HepG2 (cell line): Measurements from ENCODE around the gene HMCN2. TPM values are rescaled to one million over a fixed set of nuclear protein-coding genes. Genes with fewer than 3 reads are reported as not detected.

ENCODE experiments used
- ARID2 ChIP-seq: sonication (generic); formaldehyde crosslinking; IDR thresholded peaks from 2 replicates; pipeline ENCODE4 v1.8.1; 2022; ENCODE audit warnings: mild to moderate bottlenecking, missing genetic modification reagents, borderline replicate concordance
- ARNT ChIP-seq: fragments of 450-650 bp; IDR thresholded peaks from 2 replicates; pipeline ENCODE4 v1.6.1; 2017
- BCL6 ChIP-seq: IDR thresholded peaks from 2 replicates; pipeline ENCODE4 v1.6.1; 2016; ENCODE audit warnings: missing genetic modification reagents, missing compliant biosample characterization
- CENPX ChIP-seq: sonication (generic); formaldehyde crosslinking; IDR thresholded peaks from 2 replicates; pipeline ENCODE4 v1.9.0; 2021; ENCODE audit warnings: mild to moderate bottlenecking, missing genetic modification reagents, moderate library complexity
- ESRRA ChIP-seq: sonication (generic); formaldehyde crosslinking; IDR thresholded peaks from 2 replicates; pipeline ENCODE4 v1.5.1; 2020; ENCODE audit warnings: mild to moderate bottlenecking, low read depth, missing genetic modification reagents
- FLYWCH1 ChIP-seq: sonication (generic); formaldehyde crosslinking; IDR thresholded peaks from 2 replicates; pipeline ENCODE4 v1.8.1; 2023; ENCODE audit warnings: mild to moderate bottlenecking, missing genetic modification reagents
- FOXM1 ChIP-seq: sonication (generic); formaldehyde crosslinking; IDR thresholded peaks from 2 replicates; pipeline ENCODE4 v1.5.0; 2020; ENCODE audit warnings: missing genetic modification reagents
- HNF1B ChIP-seq: sonication (generic); formaldehyde crosslinking; IDR thresholded peaks from 2 replicates; pipeline ENCODE4 v1.5.1; 2020; ENCODE audit warnings: mild to moderate bottlenecking, moderate library complexity, missing genetic modification reagents
- KLF16 ChIP-seq, 2 experiments: sonication (generic) in 1 of 2; formaldehyde crosslinking in 1 of 2; IDR thresholded peaks; 2 replicates each; pipeline versions ENCODE4 v1.6.1 to v1.8.0; 2016 to 2023; ENCODE audit warnings: missing genetic modification reagents in 2 of 2, missing compliant biosample characterization in 1 of 2
- KMT2A ChIP-seq: sonication (generic); formaldehyde crosslinking; IDR thresholded peaks from 2 replicates; pipeline ENCODE4 v1.4.0; 2020; ENCODE audit warnings: missing genetic modification reagents
- PITX1 ChIP-seq: sonication (generic); formaldehyde crosslinking; IDR thresholded peaks from 2 replicates; pipeline ENCODE4 v1.5.1; 2020; ENCODE audit warnings: mild to moderate bottlenecking, missing genetic modification reagents
- REPIN1 ChIP-seq: sonication (generic); formaldehyde crosslinking; IDR thresholded peaks from 2 replicates; pipeline ENCODE4 v1.8.0; 2022; ENCODE audit warnings: missing genetic modification reagents, low read depth, mild to moderate bottlenecking, borderline replicate concordance
- SIX1 ChIP-seq: sonication (generic); formaldehyde crosslinking; IDR thresholded peaks from 2 replicates; pipeline ENCODE4 v1.4.0; 2020; ENCODE audit warnings: missing genetic modification reagents, borderline replicate concordance
- TCF12 ChIP-seq, 2 experiments: fragments of 450-650 bp in 1 of 2; sonication (generic) in 1 of 2; formaldehyde crosslinking in 1 of 2; IDR thresholded peaks; 2 replicates each; pipeline versions ENCODE4 v1.6.1 to v1.8.0; 2017 to 2022; ENCODE audit warnings: antibody characterized with exemption in 1 of 2, mild to moderate bottlenecking in 1 of 2, missing genetic modification reagents in 1 of 2, moderate library complexity in 1 of 2
- TCF7 ChIP-seq: sonication (generic); IDR thresholded peaks from 2 replicates; pipeline ENCODE4 v1.6.1; 2016; ENCODE audit warnings: antibody characterized with exemption, low read depth
- ZBTB34 ChIP-seq: sonication (generic); formaldehyde crosslinking; IDR thresholded peaks from 2 replicates; pipeline ENCODE4 v1.8.0; 2022; ENCODE audit warnings: mild to moderate bottlenecking, missing genetic modification reagents
- ZBTB8A ChIP-seq: sonication (generic); formaldehyde crosslinking; IDR thresholded peaks from 2 replicates; pipeline ENCODE4 v1.4.0; 2020; ENCODE audit warnings: mild to moderate bottlenecking, low read depth, missing genetic modification reagents, borderline replicate concordance
- ZMAT3 ChIP-seq: sonication (generic); formaldehyde crosslinking; conservative IDR thresholded peaks from 2 replicates; pipeline ENCODE4 v1.7.0; 2021; ENCODE audit warnings: missing genetic modification reagents
- ZNF230 ChIP-seq: sonication (generic); formaldehyde crosslinking; IDR thresholded peaks from 2 replicates; pipeline ENCODE4 v1.4.0; 2020; ENCODE audit warnings: mild to moderate bottlenecking, missing genetic modification reagents
- ZNF33A ChIP-seq: sonication (generic); formaldehyde crosslinking; IDR thresholded peaks from 2 replicates; pipeline ENCODE4 v1.5.1; 2020; ENCODE audit warnings: missing genetic modification reagents, mild to moderate bottlenecking, moderate library complexity, borderline replicate concordance
- ZNF878 ChIP-seq: sonication (generic); formaldehyde crosslinking; IDR thresholded peaks from 2 replicates; pipeline ENCODE4 v1.8.1; 2023; ENCODE audit warnings: mild to moderate bottlenecking, missing genetic modification reagents, moderate library complexity
- polyA plus RNA-seq, 8 experiments: library from polyadenylated mRNA; depleted of rRNA in 3 of 8; stranded (reverse) in 7 of 8; unstranded in 1 of 8; fragments of >200 nt; fragmentation: Illumina TruSeq in 4 of 8; extraction: Trizol in 4 of 8; gene quantifications; 2 replicates each; pipeline versions ENCODE4 v1.2.1 to v1.2.3, GENCODE V29; 2011 to 2016; ENCODE audit warnings: low read depth in 4 of 8, missing spikeins in 1 of 8, mixed read lengths in 1 of 8; ENCODE audit not compliant: insufficient read depth in 1 of 8
- total RNA-seq, 5 experiments: library from RNA; depleted of rRNA; stranded (reverse); fragments of >200 nt; fragmentation: Illumina TruSeq; extraction: Trizol; gene quantifications; 2 replicates each; pipeline ENCODE4 v1.2.3, GENCODE V29; 2016; ENCODE audit warnings: low read depth in 1 of 5
- TF ChIP-seq, protein P1 (sequence below): sonication (generic); formaldehyde crosslinking; IDR thresholded peaks from 2 replicates; pipeline ENCODE4 v1.9.0; 2021; ENCODE audit warnings: missing genetic modification reagents, mild to moderate bottlenecking, borderline replicate concordance
- TF ChIP-seq, protein P2 (sequence below): sonication (generic); formaldehyde crosslinking; IDR thresholded peaks from 2 replicates; pipeline ENCODE4 v1.5.0; 2020; ENCODE audit warnings: mild to moderate bottlenecking, missing genetic modification reagents, moderate library complexity

The HMCN2 gene
- total and polyA plus RNA-seq, 2 of the 13 experiments (the other 11 are each of a cell fraction or from before 2014, with no cell fraction given), result 0.09 TPM; not detected in 1

GRCh38 chr9:130243015-130243881 is 22.3 kb upstream of the HMCN2 start (continued):
- TF ChIP-seq ARID2 (CRISPR knock-in tag) (0 out of 2 replicates have a peak, but pooled peaks have one; percentile 28), ZBTB34 (no peak), KMT2A (CRISPR knock-in tag) (peak; percentile 35; the same call in 1 of the 2 replicates), ESRRA (CRISPR knock-in tag) (no peak), PITX1 (CRISPR knock-in tag) (peak; percentile 63; the same call in 1 of the 2 replicates), FOXM1 (CRISPR knock-in tag) (no peak), FLYWCH1 (CRISPR knock-in tag) (no peak), ZBTB8A (CRISPR knock-in tag) (no peak), KLF16 (CRISPR knock-in tag; IDR thresholded peaks at IDR 0.05) (no peak), BCL6 (CRISPR knock-in tag) (no peak), REPIN1 (CRISPR knock-in tag) (peak; percentile 40; the same call in 1 of the 2 replicates), ZNF33A (CRISPR knock-in tag) (no peak), ZNF878 (no peak), ZMAT3 (CRISPR knock-in tag) (no peak), TCF7 (no peak), TCF12 (IDR thresholded peaks at IDR 0.05) (no peak), TCF12 (CRISPR knock-in tag; IDR thresholded peaks at IDR 0.05) (no peak), ARNT (no peak), CENPX (CRISPR knock-in tag) (no peak), SIX1 (no peak), HNF1B (peak; percentile 71), ZNF230 (no peak)
- TF ChIP-seq, protein P1, sequence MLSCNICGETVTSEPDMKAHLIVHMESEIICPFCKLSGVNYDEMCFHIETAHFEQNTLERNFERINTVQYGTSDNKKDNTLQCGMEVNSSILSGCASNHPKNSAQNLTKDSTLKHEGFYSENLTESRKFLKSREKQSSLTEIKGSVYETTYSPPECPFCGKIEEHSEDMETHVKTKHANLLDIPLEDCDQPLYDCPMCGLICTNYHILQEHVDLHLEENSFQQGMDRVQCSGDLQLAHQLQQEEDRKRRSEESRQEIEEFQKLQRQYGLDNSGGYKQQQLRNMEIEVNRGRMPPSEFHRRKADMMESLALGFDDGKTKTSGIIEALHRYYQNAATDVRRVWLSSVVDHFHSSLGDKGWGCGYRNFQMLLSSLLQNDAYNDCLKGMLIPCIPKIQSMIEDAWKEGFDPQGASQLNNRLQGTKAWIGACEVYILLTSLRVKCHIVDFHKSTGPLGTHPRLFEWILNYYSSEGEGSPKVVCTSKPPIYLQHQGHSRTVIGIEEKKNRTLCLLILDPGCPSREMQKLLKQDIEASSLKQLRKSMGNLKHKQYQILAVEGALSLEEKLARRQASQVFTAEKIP (CRISPR knock-in tag), result no peak
- TF ChIP-seq, protein P2, sequence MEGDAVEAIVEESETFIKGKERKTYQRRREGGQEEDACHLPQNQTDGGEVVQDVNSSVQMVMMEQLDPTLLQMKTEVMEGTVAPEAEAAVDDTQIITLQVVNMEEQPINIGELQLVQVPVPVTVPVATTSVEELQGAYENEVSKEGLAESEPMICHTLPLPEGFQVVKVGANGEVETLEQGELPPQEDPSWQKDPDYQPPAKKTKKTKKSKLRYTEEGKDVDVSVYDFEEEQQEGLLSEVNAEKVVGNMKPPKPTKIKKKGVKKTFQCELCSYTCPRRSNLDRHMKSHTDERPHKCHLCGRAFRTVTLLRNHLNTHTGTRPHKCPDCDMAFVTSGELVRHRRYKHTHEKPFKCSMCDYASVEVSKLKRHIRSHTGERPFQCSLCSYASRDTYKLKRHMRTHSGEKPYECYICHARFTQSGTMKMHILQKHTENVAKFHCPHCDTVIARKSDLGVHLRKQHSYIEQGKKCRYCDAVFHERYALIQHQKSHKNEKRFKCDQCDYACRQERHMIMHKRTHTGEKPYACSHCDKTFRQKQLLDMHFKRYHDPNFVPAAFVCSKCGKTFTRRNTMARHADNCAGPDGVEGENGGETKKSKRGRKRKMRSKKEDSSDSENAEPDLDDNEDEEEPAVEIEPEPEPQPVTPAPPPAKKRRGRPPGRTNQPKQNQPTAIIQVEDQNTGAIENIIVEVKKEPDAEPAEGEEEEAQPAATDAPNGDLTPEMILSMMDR (CRISPR knock-in tag), result peak; percentile 84
